Amniotic epithelial cell (primary cell): ENCODE data around the gene OXLD1.

Experiments used
- DNase-seq: peaks from one replicate; pipeline ENCODE4 v3.0.0-alpha.2; 2010; ENCODE audit warnings: low read depth

Gene OXLD1

DNA sequence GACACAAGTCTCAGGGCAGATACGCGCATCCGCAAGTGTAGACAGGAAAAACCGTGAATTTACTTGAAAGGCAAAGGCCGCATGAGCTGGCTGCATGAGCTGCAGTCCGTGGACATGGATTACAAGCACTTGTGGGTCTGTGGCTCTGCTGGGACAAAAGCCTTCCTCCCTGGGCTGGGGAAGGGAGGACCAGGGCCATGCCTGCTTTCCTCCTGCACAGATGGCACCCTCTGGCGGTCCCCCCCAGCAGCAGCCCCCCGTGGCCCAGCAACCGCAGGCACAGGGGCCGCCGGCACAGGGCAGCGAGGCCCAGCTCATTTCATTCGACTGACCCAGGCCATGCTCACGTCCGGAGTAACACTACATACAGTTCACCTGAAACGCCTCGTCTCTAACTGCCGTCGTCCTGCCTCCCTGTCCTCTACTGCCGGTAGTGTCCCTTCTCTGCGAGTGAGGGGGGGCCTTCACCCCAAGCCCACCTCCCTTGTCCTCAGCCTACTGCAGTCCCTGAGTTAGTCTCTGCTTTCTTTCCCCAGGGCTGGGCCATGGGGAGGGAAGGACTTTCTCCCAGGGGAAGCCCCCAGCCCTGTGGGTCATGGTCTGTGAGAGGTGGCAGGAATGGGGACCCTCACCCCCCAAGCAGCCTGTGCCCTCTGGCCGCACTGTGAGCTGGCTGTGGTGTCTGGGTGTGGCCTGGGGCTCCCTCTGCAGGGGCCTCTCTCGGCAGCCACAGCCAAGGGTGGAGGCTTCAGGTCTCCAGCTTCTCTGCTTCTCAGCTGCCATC, 35.1 kb upstream of the OXLD1 start:
- DNase-seq = no peak

DNA sequence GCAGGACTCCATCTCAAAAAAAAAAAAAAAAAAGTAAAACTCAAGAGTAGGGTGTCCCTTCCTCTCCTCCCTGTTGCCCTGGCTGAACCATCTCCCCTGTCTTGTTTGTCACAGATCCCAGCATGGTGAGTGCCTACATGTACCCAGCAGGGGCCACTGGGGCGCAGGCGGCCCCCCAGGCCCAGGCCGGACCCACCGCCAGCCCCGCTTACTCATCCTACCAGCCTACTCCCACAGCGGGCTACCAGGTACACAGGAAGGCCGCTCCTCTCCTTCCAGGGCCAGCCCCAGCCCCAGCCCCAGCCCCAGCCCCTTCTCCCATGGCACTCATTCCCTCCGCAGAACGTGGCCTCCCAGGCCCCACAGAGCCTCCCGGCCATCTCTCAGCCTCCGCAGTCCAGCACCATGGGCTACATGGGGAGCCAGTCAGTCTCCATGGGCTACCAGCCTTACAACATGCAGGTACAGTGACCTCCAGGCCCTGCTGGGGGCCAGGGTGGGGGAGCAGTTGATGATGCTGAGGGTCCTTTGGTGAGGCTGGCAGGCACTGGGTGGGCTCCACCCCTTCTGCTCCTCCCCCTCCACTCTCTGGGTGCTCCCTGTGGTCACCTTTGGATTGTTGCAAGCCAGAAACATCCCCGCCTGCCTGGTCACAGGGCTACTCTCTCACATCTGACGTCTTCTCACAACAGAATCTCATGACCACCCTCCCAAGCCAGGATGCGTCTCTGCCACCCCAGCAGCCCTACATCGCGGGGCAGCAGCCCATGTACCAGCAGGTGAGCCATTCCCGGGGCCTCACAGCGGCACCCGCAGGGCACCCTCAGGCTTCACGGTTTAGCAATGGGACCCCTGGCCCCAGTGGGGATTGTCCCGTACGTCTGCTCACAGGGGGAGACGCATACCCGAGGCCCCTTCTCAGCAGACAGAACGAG, 34.2 kb upstream of the OXLD1 start:
- DNase-seq = no peak

DNA sequence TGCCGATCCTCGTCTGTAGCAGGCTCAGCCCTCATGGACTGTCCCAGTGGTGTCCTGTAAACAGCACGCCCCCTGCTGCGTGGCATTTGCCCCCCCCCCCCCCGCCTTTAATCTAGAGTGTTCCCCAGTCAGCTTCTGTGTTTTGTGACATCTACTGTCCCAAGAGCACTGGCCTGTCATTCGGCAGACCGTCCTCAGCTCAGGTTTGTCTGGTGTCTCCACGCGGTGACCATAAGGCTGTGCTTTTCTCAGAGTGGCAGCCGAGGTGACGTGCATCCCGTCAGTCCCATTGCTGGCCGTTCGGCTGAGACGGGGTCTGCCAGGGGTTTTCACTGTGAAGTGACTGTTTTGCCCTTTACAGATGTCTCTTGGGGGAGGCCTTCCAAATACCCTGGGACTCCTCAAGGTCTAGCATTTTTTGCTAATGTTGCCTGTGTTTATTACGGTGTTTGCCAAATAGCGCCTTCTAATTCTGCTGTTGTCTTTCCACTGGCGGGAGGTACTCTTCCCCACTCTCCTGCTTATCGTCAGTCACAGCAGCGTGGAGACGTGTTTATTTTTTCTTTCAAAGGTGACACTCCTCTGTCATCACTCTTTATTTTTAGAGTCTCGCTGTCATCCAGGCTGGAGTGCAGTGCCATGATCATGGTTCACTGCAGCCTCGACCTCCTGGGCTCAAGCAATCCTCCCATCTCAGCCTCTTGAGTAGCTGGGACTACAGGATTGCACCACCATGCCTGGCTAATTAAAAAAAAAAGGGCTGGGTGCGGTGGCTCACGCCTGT, 31.0 kb upstream of the OXLD1 start:
- DNase-seq = no peak

DNA sequence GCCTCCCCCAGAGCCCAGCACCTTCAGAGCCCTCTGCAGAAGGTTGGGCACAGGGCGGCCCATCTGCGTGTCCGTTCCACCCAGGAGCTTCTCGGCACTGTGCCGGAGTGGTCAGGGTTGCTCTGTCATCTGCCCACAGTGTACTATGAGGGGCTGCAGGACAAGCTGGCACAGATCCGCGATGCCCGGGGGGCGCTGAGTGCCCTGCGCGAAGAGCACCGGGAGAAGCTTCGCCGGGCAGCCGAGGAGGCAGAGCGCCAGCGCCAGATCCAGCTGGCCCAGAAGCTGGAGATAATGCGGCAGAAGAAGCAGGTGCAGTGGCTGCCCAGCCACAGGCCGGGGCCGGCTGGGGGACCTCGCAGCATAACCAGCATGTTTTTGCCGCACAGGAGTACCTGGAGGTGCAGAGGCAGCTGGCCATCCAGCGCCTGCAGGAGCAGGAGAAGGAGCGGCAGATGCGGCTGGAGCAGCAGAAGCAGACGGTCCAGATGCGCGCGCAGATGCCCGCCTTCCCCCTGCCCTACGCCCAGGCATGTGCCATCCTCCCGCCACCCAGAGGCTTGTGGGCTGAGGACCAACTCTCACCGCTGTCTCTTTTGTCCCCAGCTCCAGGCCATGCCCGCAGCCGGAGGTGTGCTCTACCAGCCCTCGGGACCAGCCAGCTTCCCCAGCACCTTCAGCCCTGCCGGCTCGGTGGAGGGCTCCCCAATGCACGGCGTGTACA, 30.0 kb upstream of the OXLD1 start:
- no peak for DNase-seq

DNA sequence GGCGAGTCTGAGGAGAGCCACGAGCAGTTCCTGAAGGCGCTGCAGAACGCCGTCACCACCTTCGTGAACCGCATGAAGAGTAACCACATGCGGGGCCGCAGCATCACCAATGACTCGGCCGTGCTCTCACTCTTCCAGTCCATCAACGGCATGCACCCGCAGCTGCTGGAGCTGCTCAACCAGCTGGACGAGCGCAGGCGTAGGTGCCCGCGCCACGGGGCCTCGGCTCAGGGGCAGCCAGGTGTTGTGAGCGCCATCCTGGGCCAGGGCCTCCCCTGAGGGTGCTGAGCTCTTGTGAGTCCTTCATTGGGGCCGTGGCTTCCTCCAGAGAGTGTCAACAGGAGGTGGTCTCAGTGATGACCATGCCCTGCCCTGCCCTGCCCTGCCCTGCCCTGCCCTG, 29.4 kb upstream of the OXLD1 start:
- no peak for DNase-seq

DNA sequence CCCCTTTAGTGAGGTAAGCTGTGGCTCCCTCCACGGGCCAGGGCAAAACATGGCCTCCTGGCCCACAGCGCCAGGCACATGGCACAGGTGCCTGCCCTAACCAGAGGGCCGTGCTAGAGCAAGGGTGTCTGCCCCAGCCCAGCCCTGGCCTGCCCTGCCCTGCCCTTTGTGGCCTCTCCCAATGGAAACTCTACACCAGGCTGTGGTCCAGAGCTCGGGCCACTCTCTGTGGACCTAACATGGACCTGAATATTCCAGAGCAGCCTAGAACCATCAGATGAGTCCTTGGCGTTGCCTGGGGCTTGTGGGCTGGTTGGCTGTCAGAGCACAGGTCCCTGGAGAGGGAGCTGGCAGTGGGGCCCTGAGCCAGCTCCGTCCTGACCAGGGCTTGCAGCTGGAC, 28.8 kb upstream of the OXLD1 start:
- no peak for DNase-seq

DNA sequence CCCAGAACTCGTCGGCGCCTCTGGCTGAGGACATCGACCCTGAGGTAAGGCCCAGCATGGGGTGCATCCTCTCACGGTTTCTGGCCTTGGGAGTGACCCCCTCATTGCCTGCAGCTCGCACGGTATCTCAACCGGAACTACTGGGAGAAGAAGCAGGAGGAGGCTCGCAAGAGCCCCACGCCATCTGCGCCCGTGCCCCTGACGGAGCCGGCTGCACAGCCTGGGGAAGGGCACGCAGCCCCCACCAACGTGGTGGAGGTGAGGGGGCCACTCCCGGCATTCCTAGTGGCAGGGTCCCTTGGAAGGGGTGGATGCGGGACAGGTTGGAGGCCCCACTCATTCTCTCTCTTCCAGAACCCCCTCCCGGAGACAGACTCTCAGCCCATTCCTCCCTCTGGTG, 28.4 kb upstream of the OXLD1 start:
- DNase-seq = no peak

DNA sequence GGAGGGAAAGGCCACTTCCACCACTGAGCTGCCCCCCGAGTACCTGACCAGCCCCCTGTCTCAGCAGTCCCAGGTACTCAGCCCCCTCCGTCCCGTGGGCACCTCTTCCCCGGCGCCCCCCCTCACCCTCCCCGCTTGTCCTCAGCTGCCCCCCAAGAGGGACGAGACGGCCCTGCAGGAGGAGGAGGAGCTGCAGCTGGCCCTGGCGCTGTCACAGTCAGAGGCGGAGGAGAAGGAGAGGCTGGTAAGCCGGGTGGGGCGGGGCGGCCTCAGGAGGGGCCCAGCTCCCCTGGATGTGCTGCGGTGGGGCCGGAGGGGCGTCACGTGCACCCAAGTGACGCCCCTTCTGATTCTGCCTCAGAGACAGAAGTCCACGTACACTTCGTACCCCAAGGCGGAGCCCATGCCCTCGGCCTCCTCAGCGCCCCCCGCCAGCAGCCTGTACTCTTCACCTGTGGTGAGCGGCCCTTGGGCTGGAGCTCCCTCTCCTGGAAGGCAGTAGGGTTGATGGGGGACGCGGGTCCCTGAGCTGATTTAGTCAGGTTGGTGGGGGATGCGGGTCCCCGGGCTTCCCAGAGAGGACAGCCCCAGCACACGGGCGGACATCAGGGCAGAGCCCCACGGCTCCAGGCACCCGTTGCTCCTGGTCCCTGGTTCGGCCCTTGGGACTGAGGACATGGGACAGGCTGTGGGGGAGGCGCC, 27.3 kb upstream of the OXLD1 start:
- no peak for DNase-seq

DNA sequence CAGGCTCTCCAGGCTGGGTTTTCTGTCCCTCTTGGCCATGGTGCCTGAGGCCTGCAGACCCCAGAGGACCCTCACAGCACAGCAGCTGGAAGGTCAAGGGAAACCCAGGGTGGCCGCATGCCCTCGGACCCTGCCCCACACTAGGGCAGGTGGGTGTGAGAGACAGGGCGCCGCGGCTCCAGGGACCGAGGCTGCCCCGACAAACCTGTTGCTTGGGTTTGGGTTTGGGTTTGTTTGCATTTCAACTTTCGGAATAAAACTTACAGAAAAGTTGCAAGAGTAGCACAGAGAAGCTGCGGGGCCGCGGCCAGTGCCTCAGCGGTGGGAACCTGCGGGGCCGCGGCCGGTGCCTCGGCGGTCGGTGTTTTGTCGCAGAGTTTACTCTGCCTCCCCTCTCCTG, 25.2 kb upstream of the OXLD1 start:
- no peak for DNase-seq

DNA sequence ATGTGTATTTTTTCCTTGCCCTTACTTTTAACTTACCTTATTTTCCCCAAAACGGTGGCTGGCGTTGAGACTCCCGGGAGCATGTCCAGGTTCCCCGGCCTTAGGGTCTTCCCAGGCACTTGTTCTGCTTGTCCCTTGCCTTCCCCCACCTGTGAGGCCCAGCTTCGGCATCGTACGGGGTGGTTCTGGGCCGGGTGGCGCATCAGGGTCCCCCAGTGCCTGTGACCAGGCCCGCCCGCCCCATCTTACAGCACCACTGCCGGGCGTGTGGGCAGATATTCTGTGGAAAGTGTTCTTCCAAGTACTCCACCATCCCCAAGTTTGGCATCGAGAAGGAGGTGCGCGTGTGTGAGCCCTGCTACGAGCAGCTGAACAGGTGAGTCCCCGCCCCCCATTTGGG, 24.8 kb upstream of the OXLD1 start:
- no peak for DNase-seq

DNA sequence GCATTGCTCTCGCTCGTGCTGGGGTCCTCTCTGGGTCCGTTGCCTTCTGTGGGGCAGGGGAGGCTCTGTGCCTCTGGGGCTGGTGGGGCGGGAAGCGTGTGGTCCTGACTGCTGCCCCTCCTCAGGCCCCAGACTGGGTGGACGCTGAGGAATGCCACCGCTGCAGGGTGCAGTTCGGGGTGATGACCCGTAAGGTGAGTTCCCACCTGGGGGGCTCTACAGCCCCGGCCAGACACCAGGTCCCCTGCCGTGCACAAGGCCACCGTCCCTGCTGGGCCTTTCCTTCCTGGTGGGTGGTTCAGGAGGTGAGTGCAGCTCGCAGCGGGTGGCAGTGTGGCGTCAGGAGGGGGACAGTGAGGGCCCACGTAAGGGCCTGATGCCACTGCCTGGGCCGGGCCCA, 24.1 kb upstream of the OXLD1 start:
- DNase-seq = no peak

DNA sequence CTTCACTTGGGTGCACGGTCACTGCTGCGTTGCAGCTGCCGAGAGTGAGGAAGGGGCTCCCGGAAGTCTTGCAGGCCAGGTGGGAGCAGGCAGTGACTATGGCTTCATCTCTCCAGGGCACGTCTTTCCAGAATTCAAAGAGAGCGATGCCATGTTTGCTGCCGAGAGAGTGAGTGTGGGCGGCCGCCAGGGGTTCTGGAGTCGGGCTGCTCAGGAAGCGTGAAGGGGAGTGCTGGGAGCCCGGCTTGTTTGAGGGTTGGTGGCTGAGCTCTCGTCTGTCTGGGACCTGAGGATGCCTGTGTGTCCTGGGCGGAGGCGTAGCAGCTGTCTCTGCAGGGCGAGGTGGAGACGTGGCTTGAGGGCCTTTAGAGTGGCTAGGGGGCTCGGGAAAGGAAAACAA, 23.7 kb upstream of the OXLD1 start:
- no peak for DNase-seq

DNA sequence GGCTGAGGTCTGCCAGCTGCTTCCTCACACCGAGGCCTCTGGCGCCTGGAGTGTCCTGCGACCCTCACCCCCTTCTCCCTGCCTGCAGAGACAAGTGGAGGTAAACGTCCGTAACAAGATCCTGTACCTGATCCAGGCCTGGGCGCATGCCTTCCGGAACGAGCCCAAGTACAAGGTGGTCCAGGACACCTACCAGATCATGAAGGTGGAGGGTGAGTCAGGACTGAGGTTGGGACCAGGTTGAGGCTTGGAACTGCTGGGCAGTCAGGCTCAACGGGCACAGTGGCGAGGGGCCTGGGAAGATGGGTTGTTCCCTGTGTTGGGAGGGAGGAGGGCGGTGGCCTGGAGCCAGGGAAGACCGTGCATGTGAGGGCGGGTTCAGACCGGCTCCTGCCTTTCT, 22.2 kb upstream of the OXLD1 start:
- DNase-seq = no peak

DNA sequence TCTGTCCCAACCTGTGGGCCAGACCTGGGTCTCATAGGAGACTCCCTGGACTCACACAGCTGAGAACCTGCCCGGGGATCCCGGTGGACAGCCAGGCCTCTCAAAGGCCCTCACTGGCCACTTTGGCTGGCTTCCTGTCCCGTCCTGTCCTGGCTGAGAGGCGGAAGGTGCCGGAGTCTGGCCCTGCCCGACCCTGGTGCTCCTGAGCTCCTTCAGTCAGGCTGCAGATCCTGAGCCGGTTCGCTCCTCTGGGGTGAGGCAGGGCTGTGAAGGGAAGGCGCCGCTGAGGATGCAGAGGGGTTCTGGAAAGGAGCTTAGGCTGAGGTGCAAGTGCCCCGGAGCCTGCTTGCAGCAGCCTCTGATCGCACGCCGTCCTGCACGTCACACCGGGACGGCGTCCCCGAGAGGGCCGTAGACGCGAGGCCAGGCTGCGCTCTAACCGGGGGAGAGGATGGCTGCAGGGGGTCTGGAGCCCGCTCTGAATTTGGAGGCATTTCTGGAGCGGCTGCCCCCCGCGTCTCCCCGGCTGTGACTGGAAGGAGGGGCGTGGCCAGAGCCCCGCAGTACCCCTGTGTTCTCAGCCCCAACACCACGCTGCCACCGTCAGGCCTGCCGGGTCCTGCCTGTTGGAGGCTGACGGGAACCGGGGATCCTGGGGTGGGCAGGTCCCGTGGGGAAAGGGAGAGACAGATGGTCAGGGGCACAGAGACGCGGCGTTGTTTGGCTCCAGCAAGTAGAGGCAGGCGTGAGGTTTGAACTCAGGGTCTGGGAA, 21.6 kb upstream of the OXLD1 start:
- no peak for DNase-seq

DNA sequence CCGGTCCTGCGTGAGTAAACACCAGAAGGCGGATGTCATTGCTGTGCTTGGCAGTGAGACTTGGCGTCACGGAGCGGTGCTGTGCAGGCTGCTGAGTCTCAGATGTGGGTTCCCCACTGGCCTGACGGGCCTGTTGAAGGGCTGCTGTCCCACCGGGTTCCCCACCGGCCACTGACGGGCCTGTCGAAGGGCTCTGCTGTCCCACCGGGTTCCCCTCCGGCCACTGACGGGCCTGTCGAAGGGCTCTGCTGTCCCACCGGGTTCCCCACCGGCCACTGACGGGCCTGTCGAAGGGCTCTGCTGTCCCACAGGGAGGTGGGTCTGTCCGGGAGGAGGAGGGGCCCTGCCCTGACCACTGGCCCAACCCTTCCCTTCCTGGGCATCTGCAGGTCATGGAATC, 20.2 kb upstream of the OXLD1 start:
- no peak for DNase-seq

DNA sequence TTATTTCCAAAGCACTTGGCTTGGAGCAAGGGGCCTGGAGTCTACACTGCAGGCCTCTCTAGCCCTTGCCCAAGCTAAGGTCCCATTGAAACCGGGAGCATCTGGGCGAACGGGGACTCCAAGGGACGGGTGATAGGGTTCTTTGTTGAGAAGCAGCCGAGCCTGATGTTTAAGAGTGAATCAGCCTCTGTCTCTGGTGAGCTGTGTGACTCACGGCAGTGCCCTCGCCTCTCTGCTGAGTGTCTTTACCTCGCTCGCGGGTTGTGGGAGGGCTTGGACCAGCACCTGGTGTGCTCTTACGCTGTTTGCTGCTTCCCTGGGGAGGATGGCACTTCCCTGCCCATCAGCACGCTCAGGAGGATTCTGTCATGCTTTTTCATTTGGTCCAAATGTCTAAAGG, 18.7 kb upstream of the OXLD1 start:
- DNase-seq = peak; percentile 68

DNA sequence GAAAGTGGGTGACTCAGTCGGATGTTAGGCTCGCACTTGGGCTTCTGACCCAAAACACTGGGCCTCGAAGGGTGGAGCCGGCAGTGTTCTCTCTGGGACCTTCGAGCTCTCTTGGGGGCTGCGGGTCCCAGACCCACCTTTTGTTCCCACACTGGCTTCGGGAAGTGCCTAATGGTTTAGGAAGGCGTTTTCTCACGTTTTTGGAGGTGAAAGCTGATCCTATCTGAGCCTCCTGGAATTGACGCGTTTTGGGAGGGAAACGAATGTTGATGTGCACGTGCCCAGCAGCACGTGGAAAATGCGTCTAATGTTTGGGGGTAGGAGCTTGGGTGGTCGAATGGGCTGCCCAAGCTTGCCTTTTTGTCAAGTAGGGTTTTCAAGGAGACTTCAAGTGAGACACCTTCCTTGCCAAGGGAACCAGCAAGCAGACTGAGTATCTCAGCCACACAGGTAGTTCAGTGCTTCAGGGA, 18.1 kb upstream of the OXLD1 start:
- DNase-seq = no peak

DNA sequence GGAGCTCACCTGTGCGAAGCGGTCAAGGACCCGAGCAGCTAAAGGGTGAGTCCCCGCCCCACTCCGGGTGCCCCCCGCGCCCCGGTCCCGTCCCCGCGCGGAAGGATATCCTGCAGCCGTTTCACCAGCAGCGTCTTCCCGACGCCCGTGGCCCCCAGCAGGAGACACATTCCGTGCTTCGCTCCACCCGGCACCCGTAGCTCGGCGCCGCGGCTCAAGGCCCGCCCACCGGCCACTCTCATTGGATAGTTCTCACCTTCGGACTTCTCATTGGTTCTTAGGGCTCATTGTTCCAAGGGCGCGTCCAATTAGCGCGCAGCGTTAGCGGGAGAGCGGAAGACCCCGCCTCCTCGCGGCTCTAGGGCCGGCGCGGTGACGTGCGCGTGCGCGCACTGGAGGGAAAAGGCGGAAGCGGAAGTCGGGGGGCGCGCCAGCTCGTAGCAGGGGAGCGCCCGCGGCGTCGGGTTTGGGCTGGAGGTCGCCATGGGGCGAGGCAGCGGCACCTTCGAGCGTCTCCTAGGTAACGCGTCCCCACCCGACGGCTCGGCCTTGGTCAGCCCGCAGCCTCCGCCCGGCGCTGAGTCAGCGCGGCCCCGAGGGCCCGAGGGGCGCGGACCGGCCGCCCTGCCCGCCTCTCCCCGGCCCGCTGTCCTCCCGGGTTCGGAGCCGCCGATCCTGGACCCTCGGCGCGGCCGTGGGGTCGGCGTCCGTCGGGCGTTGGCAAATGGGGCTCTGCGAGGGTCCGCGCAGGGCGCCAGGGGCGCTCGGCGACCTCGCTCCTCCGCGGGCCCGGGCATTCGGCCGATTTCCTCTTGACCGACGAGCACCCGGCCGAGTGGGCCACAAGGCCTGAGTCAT, 17.4 kb upstream of the OXLD1 start, which contains the start of the genes ARL16 and HGS:
Gene ARL16, minus strand, starts transcription at position 214 of the 858 bp plus-strand sequence. Its CDS starts 44 bp downstream, at position 170.
Gene HGS, plus strand, starts transcription at position 428 of the 858 bp plus-strand sequence. Its CDS starts 56 bp downstream, at position 484.
- DNase-seq = peak; percentile 99

DNA sequence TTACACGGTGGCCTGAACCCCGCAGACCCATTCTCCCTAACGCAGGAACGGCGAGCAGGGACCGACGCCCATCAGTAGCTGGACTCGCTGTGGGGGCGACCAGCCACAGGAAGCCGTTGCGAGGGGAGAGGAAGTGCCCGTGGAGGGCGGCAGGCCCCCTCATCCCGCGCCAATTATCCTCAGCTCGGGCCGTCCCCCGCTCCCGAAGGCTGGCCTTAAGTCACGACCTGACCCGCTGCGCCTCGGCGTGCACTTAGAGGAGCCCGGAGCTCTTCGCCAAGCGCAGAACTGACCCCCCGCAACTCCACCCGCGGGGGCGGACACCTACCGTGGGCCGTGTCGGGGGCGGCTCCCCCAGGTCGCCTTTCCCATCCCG, 16.8 kb upstream of the OXLD1 start:
- no peak for DNase-seq
